Lung (tissue), 12 donors: ENCODE results near the gene MUC5B. TPM values are rescaled to one million over a fixed set of nuclear protein-coding genes. Genes with fewer than 3 reads are reported as not detected.

Experiments
- ATAC-seq: fragments of 200-7000 bp; cut with Tn5 transposase; one replicate; pipeline ENCODE4 v1.9.1; 2020; ENCODE audit warnings: moderate number of reproducible peaks; ENCODE audit not compliant: insufficient read depth, low FRiP score
- DNase-seq, 3 donors: peaks; one replicate each; pipeline ENCODE4 v3.0.0-alpha.2; 2013 to 2017
- H3K27ac ChIP-seq, 2 donors: one replicate each; pipeline ENCODE4 v1.5.1; 2013; ENCODE audit warnings: mild to moderate bottlenecking in 2 of 2, moderate library complexity in 2 of 2, control low read depth in 1 of 2, inconsistent platforms in 1 of 2, low read depth in 1 of 2, low read length in 1 of 2
- H3K27me3 ChIP-seq, 3 donors: one replicate each; pipeline ENCODE4 v1.5.1; 2013; ENCODE audit warnings: low read length in 2 of 3; ENCODE audit not compliant: control insufficient read depth in 3 of 3, insufficient read depth in 3 of 3
- H3K36me3 ChIP-seq, 4 donors: one replicate each; pipeline ENCODE4 v1.5.1; 2013; ENCODE audit warnings: low read length in 4 of 4, mild to moderate bottlenecking in 1 of 4, moderate library complexity in 1 of 4; ENCODE audit not compliant: control insufficient read depth in 4 of 4, insufficient read depth in 4 of 4
- H3K4me1 ChIP-seq, 5 donors: one replicate each; pipeline ENCODE4 v1.5.1; 2013; ENCODE audit warnings: low read length in 5 of 5, mild to moderate bottlenecking in 2 of 5, moderate library complexity in 1 of 5; ENCODE audit not compliant: control insufficient read depth in 5 of 5, insufficient read depth in 5 of 5
- H3K4me3 ChIP-seq: one replicate; pipeline ENCODE4 v1.5.1; 2013; ENCODE audit warnings: mild to moderate bottlenecking, control low read depth, moderate library complexity
- H3K9ac ChIP-seq, 2 donors: one replicate each; pipeline ENCODE4 v1.5.1; 2013; ENCODE audit warnings: low read length in 2 of 2, control low read depth in 1 of 2; ENCODE audit not compliant: insufficient read depth in 1 of 2
- H3K9me3 ChIP-seq, 4 donors: one replicate each; pipeline ENCODE4 v1.5.1; 2013; ENCODE audit warnings: low read length in 3 of 4, mild to moderate bottlenecking in 1 of 4, moderate library complexity in 1 of 4; ENCODE audit not compliant: control insufficient read depth in 4 of 4, insufficient read depth in 3 of 4
- WGBS, 2 donors: extraction: QIAGEN DNeasy Blood & Tissue Kit; methylation state at CpG; one replicate each; pipeline ENCODE4 v1.1.7; 2013; 5-methylcytosine and 5-hydroxymethylcytosine counted together
- polyA plus RNA-seq, 2 donors: library from polyadenylated mRNA; stranded (reverse); fragments of 200-250 nt; gene quantifications; one replicate each; pipeline ENCODE4 v1.2.1, GENCODE V29; 2013
- total RNA-seq, 2 donors: library from RNA; depleted of rRNA in 1 of 2; stranded (reverse); fragments of >200 nt in 1 of 2; gene quantifications; one replicate each; pipeline ENCODE4 v1.2.1, GENCODE V29; 2014 to 2021
- TF ChIP-seq, protein P1 (sequence below): IDR thresholded peaks from 2 replicates; pipeline ENCODE4 v1.5.1; 2012; ENCODE audit warnings: mild to moderate bottlenecking; ENCODE audit errors: control extremely low read depth, extremely low read depth
- donor health status: control.
- donor health status: control.
- donor health status: Bipolar disorder and iron deficiency.
- donor health status: healthy.
- donor health status: DM: yes; HTN: yes; CAD: no.

Gene MUC5B
- total and polyA plus RNA-seq, 4 donors: 5.6 to 181 (median 28.2) TPM

DNA sequence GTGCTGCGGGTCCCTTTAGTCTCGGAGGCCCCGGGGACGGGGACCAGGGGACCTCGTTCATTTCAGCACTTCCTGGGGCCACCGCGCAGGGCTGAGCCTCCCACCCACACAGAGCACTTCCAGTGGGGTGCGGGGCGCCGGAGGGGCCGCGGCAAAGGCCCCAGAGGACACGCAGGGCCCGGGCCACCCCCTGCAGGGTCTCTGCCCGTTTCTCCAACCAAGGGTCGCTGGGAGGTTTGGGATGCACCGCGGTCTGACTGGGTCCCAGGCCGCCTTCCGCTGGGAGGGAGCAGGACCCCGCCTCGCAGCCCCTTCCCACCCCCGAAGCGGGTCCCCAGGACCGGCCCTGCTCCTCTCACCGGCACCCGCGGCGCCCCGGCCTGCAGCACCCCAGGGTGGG, 49.1 kb downstream of the MUC5B start:
- Histone ChIP-seq H3K27me3 (no peaks in the 10 kb centered on the region), H3K4me1 (no peaks in the 10 kb centered on the region), H3K36me3 (peaks cover 0 to 32% (median 2%) of the 10 kb centered on the region in 4 donors), H3K9ac (no peak overlapping the region), H3K27ac (no peak overlapping the region), H3K9me3 (no peaks in the 10 kb centered on the region), H3K4me3 (no peak overlapping the region)
- ATAC-seq (no peak), DNase-seq (no peak)
- WGBS, 2 donors: 86 to 92% methylated on average over 21 to 30 of the region's 30 CpGs
- TF ChIP-seq, protein P1, sequence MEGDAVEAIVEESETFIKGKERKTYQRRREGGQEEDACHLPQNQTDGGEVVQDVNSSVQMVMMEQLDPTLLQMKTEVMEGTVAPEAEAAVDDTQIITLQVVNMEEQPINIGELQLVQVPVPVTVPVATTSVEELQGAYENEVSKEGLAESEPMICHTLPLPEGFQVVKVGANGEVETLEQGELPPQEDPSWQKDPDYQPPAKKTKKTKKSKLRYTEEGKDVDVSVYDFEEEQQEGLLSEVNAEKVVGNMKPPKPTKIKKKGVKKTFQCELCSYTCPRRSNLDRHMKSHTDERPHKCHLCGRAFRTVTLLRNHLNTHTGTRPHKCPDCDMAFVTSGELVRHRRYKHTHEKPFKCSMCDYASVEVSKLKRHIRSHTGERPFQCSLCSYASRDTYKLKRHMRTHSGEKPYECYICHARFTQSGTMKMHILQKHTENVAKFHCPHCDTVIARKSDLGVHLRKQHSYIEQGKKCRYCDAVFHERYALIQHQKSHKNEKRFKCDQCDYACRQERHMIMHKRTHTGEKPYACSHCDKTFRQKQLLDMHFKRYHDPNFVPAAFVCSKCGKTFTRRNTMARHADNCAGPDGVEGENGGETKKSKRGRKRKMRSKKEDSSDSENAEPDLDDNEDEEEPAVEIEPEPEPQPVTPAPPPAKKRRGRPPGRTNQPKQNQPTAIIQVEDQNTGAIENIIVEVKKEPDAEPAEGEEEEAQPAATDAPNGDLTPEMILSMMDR: no peak

DNA sequence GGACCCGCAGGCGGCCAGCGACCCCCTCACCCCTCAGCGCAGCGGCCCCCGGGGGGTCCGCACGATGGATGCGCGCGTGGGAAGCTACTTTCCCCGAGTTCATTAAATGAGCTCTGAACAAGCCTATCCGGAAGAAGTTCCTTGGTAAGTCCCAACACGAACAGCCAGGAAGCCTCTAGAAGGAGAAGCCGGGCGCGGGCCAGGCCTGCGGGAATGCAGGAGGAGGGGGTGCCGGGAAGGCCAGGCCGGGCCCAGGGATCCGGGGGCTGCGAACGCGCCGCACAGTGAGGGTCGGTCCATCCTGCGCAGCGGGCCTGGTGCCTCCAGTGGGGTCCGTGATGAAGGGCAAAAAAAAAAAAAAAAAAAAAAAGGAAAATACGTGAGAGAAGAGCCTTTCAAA, 49.7 kb downstream of the MUC5B start:
- TF ChIP-seq, protein P1: no peak
- no peak overlapping the region for H3K27ac ChIP-seq
- H3K4me3 ChIP-seq: no peak overlapping the region
- DNase-seq (no peak), ATAC-seq (no peak)
- H3K27me3 ChIP-seq: no peaks in the 10 kb centered on the region
- H3K36me3 ChIP-seq: peaks cover 0 to 34% (median 2%) of the 10 kb centered on the region in 4 donors
- no peaks in the 10 kb centered on the region for H3K9me3 ChIP-seq
- no peak overlapping the region for H3K9ac ChIP-seq
- H3K4me1 ChIP-seq: no peaks in the 10 kb centered on the region
- WGBS, 2 donors: 95 to 96% methylated on average over 30 of the region's 30 CpGs

DNA sequence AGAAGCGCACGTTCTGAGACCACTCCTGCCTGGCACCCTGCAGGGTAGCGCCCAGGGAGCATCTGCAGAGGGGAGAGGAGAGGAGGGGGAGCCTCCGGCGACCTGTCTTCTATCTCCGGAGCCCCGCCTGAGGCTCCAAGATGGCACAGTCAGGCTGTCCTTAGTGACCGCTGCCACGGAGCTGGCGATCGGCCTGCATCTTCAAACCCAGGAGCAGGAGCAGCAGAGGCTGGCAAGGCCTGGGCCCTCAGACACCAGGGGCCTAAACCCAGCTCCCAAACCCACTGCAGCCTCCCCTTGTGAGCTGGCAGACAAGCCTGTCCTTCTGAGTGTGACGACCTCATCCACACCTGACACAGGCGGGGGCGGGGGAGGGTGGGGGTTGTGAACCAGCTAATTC, 51.6 kb downstream of the MUC5B start:
- no peak overlapping the region for H3K27ac ChIP-seq
- ATAC-seq: no peak
- H3K36me3 ChIP-seq: peaks cover 0 to 51% (median 2%) of the 10 kb centered on the region in 4 donors
- no peaks in the 10 kb centered on the region for H3K9me3 ChIP-seq
- TF ChIP-seq, protein P1: no peak
- 90 to 93% methylated on average over 14 of the region's 14 CpGs for WGBS, 2 donors
- no peak overlapping the region for H3K4me3 ChIP-seq
- H3K27me3 ChIP-seq: no peaks in the 10 kb centered on the region
- H3K9ac ChIP-seq: no peak overlapping the region
- no peak for DNase-seq
- H3K4me1 ChIP-seq: no peaks in the 10 kb centered on the region

DNA sequence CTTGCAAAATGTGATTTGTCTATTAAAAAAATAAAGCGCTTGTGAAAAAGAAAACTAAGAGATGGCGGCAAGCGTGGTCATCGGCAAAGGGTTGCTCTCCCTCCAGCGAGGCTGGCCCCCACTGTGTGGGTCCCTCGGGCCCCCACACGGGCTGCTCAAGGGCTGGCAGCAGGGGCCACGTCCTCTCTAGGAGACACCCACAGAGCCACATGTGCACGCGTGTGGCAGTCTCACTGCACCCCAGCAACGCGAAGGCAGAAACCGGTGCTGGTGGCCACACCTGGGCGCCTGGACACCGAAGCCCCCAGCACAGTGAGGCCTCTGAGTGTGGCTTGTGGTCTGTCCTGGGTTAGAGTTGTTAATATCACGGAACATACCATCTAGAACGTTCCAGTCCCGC, 52.2 kb downstream of the MUC5B start:
- H3K4me3 ChIP-seq: no peak overlapping the region
- H3K4me1 ChIP-seq: no peaks in the 10 kb centered on the region
- H3K27ac ChIP-seq: no peak overlapping the region
- TF ChIP-seq, protein P1: no peak
- no peaks in the 10 kb centered on the region for H3K9me3 ChIP-seq
- H3K36me3 ChIP-seq: peaks cover 0 to 54% (median 2%) of the 10 kb centered on the region in 4 donors
- no peak for ATAC-seq
- no peaks in the 10 kb centered on the region for H3K27me3 ChIP-seq
- DNase-seq: no peak
- H3K9ac ChIP-seq: no peak overlapping the region
- WGBS, 2 donors: 91 to 98% methylated on average over 18 of the region's 18 CpGs
